OCI-LY3 (cell line): ENCODE results near the gene BNC1.

ENCODE experiments used
- CTCF ChIP-seq: fragments of 200-600, 300-600 bp; sonication (generic); IDR thresholded peaks from 2 replicates; pipeline ENCODE4 v1.5.1; 2014; ENCODE audit warnings: antibody characterized with exemption, low read length, low read depth
- EZH2phosphoT487 ChIP-seq: fragments of 200-600 bp; shearing (Covaris generic); IDR thresholded peaks from 2 replicates; pipeline ENCODE4 v1.6.1; 2018; ENCODE audit warnings: antibody characterized with exemption, mixed run types, low read depth

- TF ChIP-seq CTCF (no peak), EZH2phosphoT487 (no peak)
Measured at GRCh38 chr15:83320404-83320803, 35.9 kb upstream of the BNC1 start.
